ENCODE results near the gene ENTPD1.

The ENTPD1 gene

GRCh38 chr10:95788830-95789229 is 32.9 kb downstream of the ENTPD1 start:
- no peaks in the 10 kb centered on the region for H3K36me3 ChIP-seq (ENCODE audit: insufficient read depth, low read length)
- no peak overlapping the region for H3K9ac ChIP-seq (ENCODE audit: low read length)
- peaks cover 34% of the 10 kb centered on the region for H3K4me1 ChIP-seq (ENCODE audit: insufficient read depth, low read length)
- no peaks in the 10 kb centered on the region for H3K27me3 ChIP-seq (ENCODE audit: control insufficient read depth in 1 of 2, insufficient read depth in 2 of 2, low read length in 2 of 2)
- H3K4me3 ChIP-seq (ENCODE audit: low read depth in 1 of 2, low read length in 2 of 2): no peak overlapping the region
- H3K27ac ChIP-seq (ENCODE audit: low read depth, low read length): no peak overlapping the region
- no peaks in the 10 kb centered on the region for H3K9me3 ChIP-seq (ENCODE audit: low read length)

DNA sequence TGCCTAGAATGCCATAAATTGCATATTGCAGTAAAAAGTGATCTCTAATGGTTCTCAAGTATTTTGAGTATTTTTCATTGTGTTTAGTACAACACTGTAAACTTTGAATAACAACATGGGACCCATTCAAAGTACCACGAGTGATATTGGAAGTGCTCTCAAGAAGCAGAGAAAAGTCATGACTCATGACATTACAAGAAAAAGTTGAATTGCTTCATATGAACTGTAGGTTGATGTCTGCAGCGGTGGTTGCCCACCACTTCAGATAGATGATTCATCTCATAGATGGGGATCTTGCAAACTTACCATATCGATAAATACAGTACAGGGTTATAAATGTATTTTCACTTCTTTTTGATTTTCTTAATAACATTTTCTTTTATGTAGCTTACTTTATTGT is 33.9 kb downstream of the ENTPD1 start:
- Histone ChIP-seq H3K9me3 (ENCODE audit: low read length) (no peaks in the 10 kb centered on the region), H3K4me1 (ENCODE audit: insufficient read depth, low read length) (peaks cover 23% of the 10 kb centered on the region), H3K27ac (ENCODE audit: low read depth, low read length) (no peak overlapping the region), H3K36me3 (ENCODE audit: insufficient read depth, low read length) (no peaks in the 10 kb centered on the region), H3K27me3 (ENCODE audit: control insufficient read depth in 1 of 2, insufficient read depth in 2 of 2, low read length in 2 of 2) (no peaks in the 10 kb centered on the region), H3K4me3 (ENCODE audit: low read depth in 1 of 2, low read length in 2 of 2) (no peak overlapping the region), H3K9ac (ENCODE audit: low read length) (no peak overlapping the region)

DNA sequence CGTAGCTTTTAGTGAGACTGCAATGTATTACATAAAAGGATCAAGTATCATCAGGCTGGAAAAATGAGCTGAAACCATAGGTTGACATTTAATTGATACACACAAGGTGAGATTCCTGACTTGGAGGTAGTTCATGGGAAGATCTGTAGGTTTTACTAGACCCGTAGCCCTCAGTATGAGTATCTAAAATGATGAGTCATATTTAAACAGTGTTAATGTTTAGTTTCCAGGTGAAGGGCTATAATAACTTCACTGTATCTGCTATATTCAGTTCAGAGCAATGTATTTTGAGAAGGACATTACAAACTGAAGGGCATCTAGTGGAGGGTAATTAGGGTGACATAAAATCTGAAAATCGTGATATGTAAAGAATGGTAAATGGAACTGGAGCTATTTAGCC is 35.0 kb downstream of the ENTPD1 start:
- peaks cover 22% of the 10 kb centered on the region for H3K4me1 ChIP-seq (ENCODE audit: insufficient read depth, low read length)
- no peaks in the 10 kb centered on the region for H3K9me3 ChIP-seq (ENCODE audit: low read length)

DNA sequence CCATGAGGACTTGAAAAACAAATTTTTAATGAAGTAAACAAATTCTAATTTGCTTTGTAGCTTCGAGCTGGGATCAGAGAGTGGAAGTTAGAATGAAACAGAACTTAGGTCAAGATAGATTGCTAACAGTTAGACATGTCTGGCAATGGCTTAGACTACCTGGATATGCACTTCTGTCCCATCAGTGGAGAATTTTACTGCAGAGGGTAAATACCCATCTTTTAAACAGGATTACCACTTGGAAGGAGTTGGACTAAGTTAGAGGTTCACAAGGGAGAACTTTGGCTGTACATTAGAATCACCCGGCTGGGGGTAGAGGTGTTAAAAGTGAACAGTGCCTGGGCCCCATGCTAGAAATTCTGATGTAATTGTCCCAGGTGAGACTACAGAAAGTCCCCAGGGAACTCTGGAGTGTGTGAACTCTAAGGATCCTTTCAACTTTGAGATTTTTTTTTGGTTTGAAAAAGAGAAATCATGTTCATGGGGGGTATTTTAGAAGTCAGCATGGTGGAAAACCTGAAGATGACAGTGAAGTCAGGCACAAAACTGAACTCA is 35.5 kb downstream of the ENTPD1 start:
- Histone ChIP-seq H3K9me3 (ENCODE audit: low read length) (no peaks in the 10 kb centered on the region), H3K9ac (ENCODE audit: low read length) (no peak overlapping the region), H3K36me3 (ENCODE audit: insufficient read depth, low read length) (no peaks in the 10 kb centered on the region), H3K27me3 (ENCODE audit: control insufficient read depth in 1 of 2, insufficient read depth in 2 of 2, low read length in 2 of 2) (no peaks in the 10 kb centered on the region), H3K27ac (ENCODE audit: low read depth, low read length) (no peak overlapping the region), H3K4me3 (ENCODE audit: low read depth in 1 of 2, low read length in 2 of 2) (no peak overlapping the region), H3K4me1 (ENCODE audit: insufficient read depth, low read length) (peaks cover 22% of the 10 kb centered on the region)

More for the DNA sequence above, 35.0 kb downstream of the ENTPD1 start:
- H3K9ac ChIP-seq (ENCODE audit: low read length): no peak overlapping the region
- H3K27ac ChIP-seq (ENCODE audit: low read depth, low read length): no peak overlapping the region
- H3K4me3 ChIP-seq (ENCODE audit: low read depth in 1 of 2, low read length in 2 of 2): no peak overlapping the region
- no peaks in the 10 kb centered on the region for H3K27me3 ChIP-seq (ENCODE audit: control insufficient read depth in 1 of 2, insufficient read depth in 2 of 2, low read length in 2 of 2)
- H3K36me3 ChIP-seq (ENCODE audit: insufficient read depth, low read length): no peaks in the 10 kb centered on the region

GRCh38 chr10:95792211-95792780 is 36.3 kb downstream of the ENTPD1 start:
- Histone ChIP-seq H3K9me3 (ENCODE audit: low read length) (no peaks in the 10 kb centered on the region), H3K27ac (ENCODE audit: low read depth, low read length) (no peak overlapping the region), H3K27me3 (ENCODE audit: control insufficient read depth in 1 of 2, insufficient read depth in 2 of 2, low read length in 2 of 2) (no peaks in the 10 kb centered on the region), H3K4me1 (ENCODE audit: insufficient read depth, low read length) (peaks cover 22% of the 10 kb centered on the region), H3K4me3 (ENCODE audit: low read depth in 1 of 2, low read length in 2 of 2) (no peak overlapping the region), H3K36me3 (ENCODE audit: insufficient read depth, low read length) (no peaks in the 10 kb centered on the region), H3K9ac (ENCODE audit: low read length) (no peak overlapping the region)

GRCh38 chr10:95792874-95793285 is 36.9 kb downstream of the ENTPD1 start:
- Histone ChIP-seq H3K27me3 (ENCODE audit: control insufficient read depth in 1 of 2, insufficient read depth in 2 of 2, low read length in 2 of 2) (no peaks in the 10 kb centered on the region), H3K4me3 (ENCODE audit: low read depth in 1 of 2, low read length in 2 of 2) (no peak overlapping the region), H3K4me1 (ENCODE audit: insufficient read depth, low read length) (peaks cover 22% of the 10 kb centered on the region), H3K36me3 (ENCODE audit: insufficient read depth, low read length) (no peaks in the 10 kb centered on the region), H3K9ac (ENCODE audit: low read length) (no peak overlapping the region), H3K27ac (ENCODE audit: low read depth, low read length) (no peak overlapping the region), H3K9me3 (ENCODE audit: low read length) (no peaks in the 10 kb centered on the region)

DNA sequence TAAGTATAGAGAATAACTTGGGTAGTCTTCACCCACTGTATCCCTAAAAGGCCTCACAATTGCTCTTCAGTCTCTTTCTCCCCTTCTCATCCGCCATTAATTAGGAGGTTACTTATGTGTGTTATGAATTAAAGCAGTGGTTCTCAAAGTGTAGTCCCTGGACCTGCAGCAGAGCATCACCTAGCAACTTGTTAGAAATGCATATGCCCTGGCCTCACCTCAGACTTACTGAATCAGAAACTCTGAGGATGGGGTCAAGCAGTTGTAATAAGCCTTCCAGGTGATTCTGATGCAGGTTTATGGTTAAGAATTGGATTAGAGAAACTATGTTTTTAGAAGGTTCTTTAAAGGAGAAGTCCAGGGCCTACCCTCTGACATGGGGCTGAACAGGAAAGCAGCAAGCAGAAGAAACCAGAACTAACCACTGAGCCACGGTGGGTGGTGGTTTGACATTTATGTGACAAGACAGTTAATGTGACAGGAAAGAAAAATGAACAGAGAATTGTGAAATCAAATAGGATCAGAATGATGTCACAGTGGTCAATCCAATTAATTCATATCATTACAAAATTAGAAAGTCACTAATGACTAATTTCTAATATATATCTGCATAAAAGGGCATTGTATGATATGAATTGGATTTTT is 37.6 kb downstream of the ENTPD1 start:
- no peak overlapping the region for H3K4me3 ChIP-seq (ENCODE audit: low read depth in 1 of 2, low read length in 2 of 2)
- H3K9ac ChIP-seq (ENCODE audit: low read length): no peak overlapping the region
- H3K27ac ChIP-seq (ENCODE audit: low read depth, low read length): no peak overlapping the region
- peaks cover 22% of the 10 kb centered on the region for H3K4me1 ChIP-seq (ENCODE audit: insufficient read depth, low read length)
- no peaks in the 10 kb centered on the region for H3K27me3 ChIP-seq (ENCODE audit: control insufficient read depth in 1 of 2, insufficient read depth in 2 of 2, low read length in 2 of 2)
- no peaks in the 10 kb centered on the region for H3K36me3 ChIP-seq (ENCODE audit: insufficient read depth, low read length)
- H3K9me3 ChIP-seq (ENCODE audit: low read length): no peaks in the 10 kb centered on the region

DNA sequence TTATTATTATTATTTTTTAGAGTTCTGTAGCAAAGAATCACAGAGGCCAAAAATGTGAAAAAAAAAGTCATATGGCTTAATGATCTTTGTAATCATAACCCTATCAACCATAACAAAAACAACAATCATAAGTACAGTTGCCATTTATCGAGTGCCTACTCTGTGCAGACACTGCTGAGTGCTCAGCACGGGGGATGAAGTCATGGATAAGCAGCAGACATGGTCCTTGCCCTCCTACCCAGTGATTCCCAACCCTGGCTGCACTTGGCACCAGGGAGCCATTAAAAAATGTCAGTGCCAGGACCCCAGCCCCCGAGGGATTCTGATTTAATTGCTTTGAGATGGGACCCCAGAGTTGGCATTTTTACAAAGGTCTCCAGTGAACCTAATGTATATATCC is 38.2 kb downstream of the ENTPD1 start:
- no peak overlapping the region for H3K27ac ChIP-seq (ENCODE audit: low read depth, low read length)
- no peak overlapping the region for H3K9ac ChIP-seq (ENCODE audit: low read length)
- H3K9me3 ChIP-seq (ENCODE audit: low read length): no peaks in the 10 kb centered on the region
- H3K27me3 ChIP-seq (ENCODE audit: control insufficient read depth in 1 of 2, insufficient read depth in 2 of 2, low read length in 2 of 2): no peaks in the 10 kb centered on the region
- no peaks in the 10 kb centered on the region for H3K36me3 ChIP-seq (ENCODE audit: insufficient read depth, low read length)
- H3K4me3 ChIP-seq (ENCODE audit: low read depth in 1 of 2, low read length in 2 of 2): no peak overlapping the region
- H3K4me1 ChIP-seq (ENCODE audit: insufficient read depth, low read length): peaks cover 22% of the 10 kb centered on the region

GRCh38 chr10:95795602-95796001 is 39.6 kb downstream of the ENTPD1 start:
- Histone ChIP-seq H3K9me3 (ENCODE audit: low read length) (no peaks in the 10 kb centered on the region), H3K4me1 (ENCODE audit: insufficient read depth, low read length) (peaks cover 22% of the 10 kb centered on the region), H3K4me3 (ENCODE audit: low read depth in 1 of 2, low read length in 2 of 2) (no peak overlapping the region), H3K27ac (ENCODE audit: low read depth, low read length) (no peak overlapping the region), H3K27me3 (ENCODE audit: control insufficient read depth in 1 of 2, insufficient read depth in 2 of 2, low read length in 2 of 2) (no peaks in the 10 kb centered on the region), H3K36me3 (ENCODE audit: insufficient read depth, low read length) (no peaks in the 10 kb centered on the region), H3K9ac (ENCODE audit: low read length) (no peak overlapping the region)

- Histone ChIP-seq H3K4me1 (ENCODE audit: insufficient read depth, low read length) (peaks cover 16% of the 10 kb centered on the region), H3K27ac (ENCODE audit: low read depth, low read length) (no peak overlapping the region), H3K4me3 (ENCODE audit: low read depth in 1 of 2, low read length in 2 of 2) (no peak overlapping the region), H3K36me3 (ENCODE audit: insufficient read depth, low read length) (no peaks in the 10 kb centered on the region), H3K27me3 (ENCODE audit: control insufficient read depth in 1 of 2, insufficient read depth in 2 of 2, low read length in 2 of 2) (no peaks in the 10 kb centered on the region), H3K9me3 (ENCODE audit: low read length) (no peaks in the 10 kb centered on the region), H3K9ac (ENCODE audit: low read length) (no peak overlapping the region)
Observed at GRCh38 chr10:95796504-95796903, 40.5 kb downstream of the ENTPD1 start.

- Histone ChIP-seq H3K27me3 (ENCODE audit: control insufficient read depth in 1 of 2, insufficient read depth in 2 of 2, low read length in 2 of 2) (no peaks in the 10 kb centered on the region), H3K27ac (ENCODE audit: low read depth, low read length) (no peak overlapping the region), H3K9ac (ENCODE audit: low read length) (no peak overlapping the region), H3K36me3 (ENCODE audit: insufficient read depth, low read length) (no peaks in the 10 kb centered on the region), H3K9me3 (ENCODE audit: low read length) (no peaks in the 10 kb centered on the region), H3K4me3 (ENCODE audit: low read depth in 1 of 2, low read length in 2 of 2) (no peak overlapping the region), H3K4me1 (ENCODE audit: insufficient read depth, low read length) (peaks cover 5% of the 10 kb centered on the region)
Observed at GRCh38 chr10:95798096-95798855, 42.3 kb downstream of the ENTPD1 start.

Data from muscle layer of colon (tissue), 2 donors.